K562 (cell line): ENCODE measurements around the gene ATRAID. TPM values are rescaled to one million over a fixed set of nuclear protein-coding genes. Genes with fewer than 3 reads are reported as not detected.

Experiments used
- ATAC-seq: fragments of 200-7000 bp; cut with Tn5 transposase; 3 replicates; pipeline ENCODE4 v1.9.1; 2020; ENCODE audit warnings: moderate library complexity
- BruUV-seq: library from RNA; stranded (reverse); fragments of 400-500 nt; replicated peaks from 2 replicates; lab custom pipeline; 2021; lab: Mats Ljungman, UMichigan
- CTCF ChIA-PET: fragments of 300-600 bp; formaldehyde crosslinking; extraction: SDS; loops from one replicate; lab custom pipeline; 2021; ENCODE audit warnings: low intra/inter-chr PET ratio; lab: Yijun Ruan, JAX
- POLR2A ChIA-PET: fragments of 300-600, 350-650 bp; sonication (Branson Sonifier 250); formaldehyde crosslinking; extraction: SDS; loops from one replicate; lab custom pipeline; 2021; ENCODE audit warnings: antibody characterized with exemption, inconsistent platforms; lab: Yijun Ruan, JAX
- DNase-seq, 4 experiments: peaks; one replicate each; pipeline versions ENCODE4 v3.0.0 to v3.0.0-alpha.2; 2011 to 2018; ENCODE audit warnings: low spot score in 3 of 4, mixed read lengths in 3 of 4; ENCODE audit errors: extremely low read depth in 1 of 4
- FAIRE-seq: peaks from 2 replicates; lab custom pipeline; 2011; peaks lifted over from hg19 to GRCh38; lab: Jason Lieb, UNC
- H2AFZ ChIP-seq: 2 replicates; pipeline ENCODE4 v1.6.0; 2011; ENCODE audit warnings: low read depth, low read length, control low read depth, inconsistent platforms
- H3K27ac ChIP-seq: fragments of 200-600 bp; 3 replicates; pipeline ENCODE4 v1.8.0; 2011; ENCODE audit warnings: low read depth, mild to moderate bottlenecking, control low read depth, inconsistent platforms, low read length, moderate library complexity, mixed read lengths; ENCODE audit errors: extremely low read depth
- H3K27me3 ChIP-seq, 2 experiments: fragments of 300-600 bp in 1 of 2; 2 replicates in 1 of 2; 3 replicates in 1 of 2; pipeline versions ENCODE4 v1.6.0 to v1.8.0; 2011; ENCODE audit warnings: inconsistent platforms in 2 of 2, low read length in 2 of 2, mild to moderate bottlenecking in 1 of 2, mixed read lengths in 1 of 2, moderate library complexity in 1 of 2; ENCODE audit not compliant: control insufficient read depth in 2 of 2, insufficient read depth in 2 of 2
- H3K36me3 ChIP-seq: fragments of 300-600 bp; 3 replicates; pipeline ENCODE4 v1.8.0; 2011; ENCODE audit warnings: mild to moderate bottlenecking, low read length, inconsistent platforms; ENCODE audit not compliant: control insufficient read depth, insufficient read depth
- H3K4me1 ChIP-seq, 2 experiments: fragments of 200-600 bp in 1 of 2; replicated peaks in 1 of 2; 2 replicates in 1 of 2; 3 replicates in 1 of 2; pipeline versions ENCODE4 v1.5.1 to v1.8.0; 2011; ENCODE audit warnings: inconsistent platforms in 2 of 2, low read length in 2 of 2, mild to moderate bottlenecking in 1 of 2, mixed read lengths in 1 of 2, moderate library complexity in 1 of 2; ENCODE audit not compliant: control insufficient read depth in 2 of 2, insufficient read depth in 2 of 2
- H3K4me2 ChIP-seq: 2 replicates; pipeline ENCODE4 v1.6.1; 2011; ENCODE audit warnings: low read length, control low read depth, inconsistent platforms, mixed read lengths; ENCODE audit not compliant: insufficient read depth
- H3K4me3 ChIP-seq: fragments of 200-600 bp; sonication (generic), shearing (Covaris generic); 2 replicates; pipeline ENCODE4 v1.5.1; 2016; ENCODE audit warnings: control low read depth, inconsistent platforms
- H3K79me2 ChIP-seq: fragments of 200-600 bp; 3 replicates; pipeline ENCODE4 v1.8.0; 2011; ENCODE audit warnings: low read length, inconsistent platforms; ENCODE audit not compliant: control insufficient read depth, insufficient read depth
- H3K9ac ChIP-seq, 2 experiments: 2 replicates each; pipeline versions ENCODE4 v1.6.0 to v1.6.1; 2011; ENCODE audit warnings: low read depth in 2 of 2, low read length in 2 of 2, control low read depth in 1 of 2, inconsistent platforms in 1 of 2, mild to moderate bottlenecking in 1 of 2, mixed read lengths in 1 of 2; ENCODE audit not compliant: insufficient read depth in 1 of 2
- H3K9me1 ChIP-seq: one replicate; pipeline ENCODE4 v1.6.0; 2011; ENCODE audit warnings: inconsistent platforms, mild to moderate bottlenecking, low read length, moderate library complexity; ENCODE audit not compliant: control insufficient read depth, insufficient read depth
- H3K9me3 ChIP-seq: replicated peaks from 2 replicates; pipeline ENCODE4 v1.5.1; 2011; ENCODE audit warnings: low read depth, low read length, inconsistent platforms; ENCODE audit not compliant: control insufficient read depth, insufficient read depth
- H4K20me1 ChIP-seq: replicated peaks from 2 replicates; pipeline ENCODE4 v1.6.1; 2011; ENCODE audit warnings: low read length, inconsistent platforms, mixed read lengths; ENCODE audit not compliant: control insufficient read depth, insufficient read depth
- CAMTA2 ChIP-seq: fragments of 250-450 bp; sonication (Bioruptor Pico); conservative IDR thresholded peaks from 2 replicates; pipeline ENCODE4 v1.5.1; 2022
- CHAMP1 ChIP-seq: fragments of 450-650 bp; IDR thresholded peaks from 2 replicates; pipeline ENCODE4 v1.6.1; 2016; ENCODE audit warnings: mild to moderate bottlenecking
- E2F8 ChIP-seq: fragments of 450-650 bp; IDR thresholded peaks from 2 replicates; pipeline ENCODE4 v1.7.1; 2018; ENCODE audit warnings: mild to moderate bottlenecking, low read depth; ENCODE audit not compliant: partially characterized antibody
- SNIP1 ChIP-seq: fragments of 450-650 bp; IDR thresholded peaks from 2 replicates; pipeline ENCODE4 v1.7.1; 2017; ENCODE audit warnings: low read depth, mild to moderate bottlenecking
- TBL1XR1 ChIP-seq, 2 experiments: IDR thresholded peaks; 2 replicates each; pipeline ENCODE4 v1.6.1; 2012; ENCODE audit warnings: improper control_type of control experiment in 2 of 2, low read length in 2 of 2, mild to moderate bottlenecking in 1 of 2
- ZC3H11A ChIP-seq: IDR thresholded peaks from 2 replicates; pipeline ENCODE4 v1.6.1; 2012; ENCODE audit warnings: low read depth, low read length, improper control_type of control experiment
- WGBS: fragments of 100-300 bp; shearing (Covaris generic); methylation state at CpG from one replicate; pipeline ENCODE4 v1.1.6; 2016; ENCODE audit warnings: low coverage, mixed read lengths; ENCODE audit not compliant: insufficient coverage; ENCODE audit errors: missing lambda C conversion rate; 5-methylcytosine and 5-hydroxymethylcytosine counted together
- in situ Hi-C: fragments of 300-500 bp; cut with MboI; formaldehyde crosslinking; loops from 4 replicates; pipeline ENCODE4 v1.15.0; 2018; ENCODE audit warnings: inconsistent platforms, mixed read lengths
- intact Hi-C: fragments of 100-400 bp; cut with micrococcal nuclease; formaldehyde crosslinking; loops from 2 replicates; pipeline ENCODE4 v1.14.2; 2022
- polyA plus RNA-seq, 8 experiments: library from polyadenylated mRNA; depleted of rRNA in 4 of 8; stranded (reverse) in 5 of 8; unstranded in 3 of 8; fragments of >200 nt; fragmentation: Nextera tagmentation in 2 of 8; fragmentation: Illumina TruSeq in 1 of 8; extraction: Ambion mirVana in 2 of 8; extraction: Trizol in 1 of 8; gene quantifications; 2 replicates each; pipeline versions ENCODE4 v1.2.1 to v1.2.3, GENCODE V29; 2011 to 2014; ENCODE audit warnings: inconsistent platforms in 1 of 8, missing spikeins in 1 of 8
- total RNA-seq, 7 experiments: library from RNA; depleted of rRNA in 6 of 7; stranded (reverse); fragments of >200 nt in 6 of 7; fragmentation: Illumina TruSeq in 2 of 7; extraction: Trizol in 2 of 7; gene quantifications; 2 replicates each; pipeline versions ENCODE4 v1.2.1 to v1.2.3, GENCODE V29; 2011 to 2021; ENCODE audit warnings: low replicate concordance in 1 of 7

Gene ATRAID
- total and polyA plus RNA-seq, 9 of the 15 experiments (the other 6 are each of a cell fraction or from before 2014, with no cell fraction given): 70.2 to 187 (median 108) TPM

- TF ChIP-seq CHAMP1 (no peak), SNIP1 (no peak)
- TF ChIP-seq, all 486 proteins: peak for 0
Measured at GRCh38 chr2:27233341-27233740, 21.5 kb downstream of the ATRAID start (continued).

GRCh38 chr2:27236136-27236535, 24.3 kb downstream of the ATRAID start:
- H3K4me1 ChIP-seq: peaks cover 0 to under 1% of the 10 kb centered on the region in 2 experiments; a peak in 1 of 5 replicates
- intact Hi-C loops (no loop called here), in situ Hi-C loops (loop anchor here (5.0 kb wide), 1 partner anchor 51 kb away; no protein-coding TSS in a partner anchor)
- no peaks in the 10 kb centered on the region for H3K79me2 ChIP-seq
- H4K20me1 ChIP-seq: no peaks in the 10 kb centered on the region
- H3K27me3 ChIP-seq: no peaks in the 10 kb centered on the region
- peaks cover 98% of the 10 kb centered on the region for H3K36me3 ChIP-seq
- no peaks in the 10 kb centered on the region for H3K9me3 ChIP-seq
- ChIA-PET CTCF (interaction anchor here (0.6 kb wide), 1 partner anchor 132 kb away, joined by 3 read pairs; no protein-coding TSS in a partner anchor), POLR2A (interaction anchor here (0.6 to 1.1 kb wide), 7 partner anchors 13 to 180 kb away, joined by 3 to 5 read pairs (median 3); partner anchors contain the start of genes CAD and MPV17)
- H3K4me2 ChIP-seq: no peak overlapping the region
- 94% methylated on average over 11 of the region's 12 CpGs for WGBS
- H2AFZ ChIP-seq: no peak overlapping the region
- TF ChIP-seq ZC3H11A (no peak), TBL1XR1 (IDR thresholded peaks at IDR 0.05; ENCODE audit: low read length in 2 of 2) (no peak), CAMTA2 (CRISPR knock-in tag) (no peak), E2F8 (no peak)
- H3K9ac ChIP-seq: no peak overlapping the region
- no peak overlapping the region for H3K4me3 ChIP-seq
- BruUV-seq: no TSS peak
- H3K27ac ChIP-seq: no peak overlapping the region
- FAIRE-seq (no peak), ATAC-seq (no peak), DNase-seq (no peak)
- H3K9me1 ChIP-seq: no peaks in the 10 kb centered on the region
